GM19324 (cell line): Measurements from ENCODE around the gene SH3RF2.

ENCODE experiments used
- ATAC-seq: cut with Tn5 transposase; IDR thresholded peaks from one replicate; pipeline ENCODE4 v1.9.1; 2021; ENCODE audit warnings: mild to moderate bottlenecking, moderate library complexity; ENCODE audit not compliant: unreplicated experiment, low FRiP score

Gene SH3RF2

GRCh38 chr5:146112476-146112875 lies 176.1 kb downstream of the SH3RF2 start:
- ATAC-seq = no peak
